Activated gamma-delta T cell treated with anti-CD3 and anti-CD28 coated beads, Interleukin-2, amount 50 U/mL, for 16 hours (primary cell): ENCODE results near the gene STPG3.

Experiments
- DNase-seq: peaks from one replicate; pipeline ENCODE4 v3.0.0-alpha.2; 2020; ENCODE audit warnings: low read depth

The STPG3 gene

DNA sequence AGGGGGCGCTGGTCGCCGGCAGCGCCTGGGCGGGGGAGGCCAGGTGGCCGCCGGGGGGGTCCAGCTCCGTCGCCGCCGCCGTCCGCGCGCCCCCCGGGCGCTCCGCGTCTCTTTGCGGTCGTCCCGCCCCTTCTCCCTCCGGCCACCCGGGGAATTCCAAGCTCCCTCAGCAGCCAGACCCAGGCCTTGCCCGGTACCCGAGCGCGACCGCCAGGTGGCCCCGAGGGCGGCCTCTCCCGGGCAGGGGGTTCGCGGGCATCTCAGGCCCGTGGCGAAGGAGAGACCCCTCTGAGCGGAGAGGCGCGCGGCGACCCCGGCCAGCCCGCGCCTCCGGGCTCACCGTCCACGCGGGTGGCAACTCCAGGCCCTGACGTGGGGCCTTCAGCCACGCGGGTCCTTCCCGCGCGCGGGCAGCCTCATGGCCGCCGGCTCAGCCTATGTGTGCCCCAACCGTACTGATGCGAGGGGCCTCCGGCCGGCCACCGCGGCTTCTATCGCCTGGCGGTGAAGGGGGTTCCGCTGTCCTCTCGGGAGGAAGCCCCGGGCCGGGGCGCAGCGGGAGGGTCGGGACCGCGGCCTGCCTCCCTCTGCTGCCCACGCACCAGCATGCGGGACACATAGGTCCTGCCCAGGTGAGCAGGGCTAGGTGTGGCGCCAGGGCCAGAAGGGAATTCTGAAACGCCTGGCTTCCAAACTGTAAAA is 51.5 kb downstream of the STPG3 start:
- DNase-seq: no peak
